ENCODE data around the gene BNC2. TPM values are rescaled to one million over a fixed set of nuclear protein-coding genes. Genes with fewer than 3 reads are reported as not detected.

The BNC2 gene
- total and polyA plus RNA-seq, 5 donors from 2014 or later, result not detected

GRCh38 chr9:16431666-16432392 is 438.6 kb downstream of the BNC2 start:
- Histone ChIP-seq H3K36me3 (ENCODE audit: control insufficient read depth, insufficient read depth, low read length) (no peaks in the 10 kb centered on the region), H3K4me1 (ENCODE audit: control insufficient read depth, insufficient read depth, low read length, poor library complexity, severe bottlenecking) (no peaks in the 10 kb centered on the region), H3K4me3 (ENCODE audit: low read depth, low read length) (no peak overlapping the region), H3K9me3 (ENCODE audit: control insufficient read depth in 2 of 2, low read length in 2 of 2) (peaks cover 0 to 2% of the 10 kb centered on the region in 2 experiments), H3K27me3 (ENCODE audit: control insufficient read depth, insufficient read depth, low read length) (no peaks in the 10 kb centered on the region), H3K27ac (ENCODE audit: insufficient read depth, low read length, poor library complexity, severe bottlenecking) (no peak overlapping the region)
- no peaks in the 10 kb centered on the region for H3K36me3 Mint-ChIP-seq
- no peak for DNase-seq
- no peaks in the 10 kb centered on the region for H3K4me1 Mint-ChIP-seq
- H3K27ac Mint-ChIP-seq, result no peak overlapping the region
- no peaks in the 10 kb centered on the region for H3K27me3 Mint-ChIP-seq
- H3K9me3 Mint-ChIP-seq, result peaks cover 0 to 9% (median 3%) of the 10 kb centered on the region in 7 donors
- ATAC-seq (ENCODE audit: low read depth in 2 of 2), result no peak
- H3K4me3 Mint-ChIP-seq, result no peak overlapping the region

- Mint-ChIP-seq H3K36me3 (no peaks in the 10 kb centered on the region), H3K4me3 (no peak overlapping the region), H3K27me3 (no peaks in the 10 kb centered on the region), H3K27ac (no peak overlapping the region), H3K4me1 (no peaks in the 10 kb centered on the region), H3K9me3 (peaks cover 0 to 7% (median under 1%) of the 10 kb centered on the region in 7 donors)
- Histone ChIP-seq H3K4me3 (ENCODE audit: low read depth, low read length) (no peak overlapping the region), H3K27me3 (ENCODE audit: control insufficient read depth, insufficient read depth, low read length) (no peaks in the 10 kb centered on the region), H3K36me3 (ENCODE audit: control insufficient read depth, insufficient read depth, low read length) (no peaks in the 10 kb centered on the region), H3K4me1 (ENCODE audit: control insufficient read depth, insufficient read depth, low read length, poor library complexity, severe bottlenecking) (no peaks in the 10 kb centered on the region), H3K9me3 (ENCODE audit: control insufficient read depth in 2 of 2, low read length in 2 of 2) (peaks cover 0 to 2% of the 10 kb centered on the region in 2 experiments), H3K27ac (ENCODE audit: insufficient read depth, low read length, poor library complexity, severe bottlenecking) (no peak overlapping the region)
- DNase-seq (no peak), ATAC-seq (ENCODE audit: low read depth in 2 of 2) (no peak)
Observed at GRCh38 chr9:16429671-16430070, 440.8 kb downstream of the BNC2 start.

- Histone ChIP-seq H3K9me3 (ENCODE audit: control insufficient read depth in 2 of 2, low read length in 2 of 2) (peaks cover 0 to 2% of the 10 kb centered on the region in 2 experiments), H3K4me3 (ENCODE audit: low read depth, low read length) (no peak overlapping the region), H3K4me1 (ENCODE audit: control insufficient read depth, insufficient read depth, low read length, poor library complexity, severe bottlenecking) (no peaks in the 10 kb centered on the region), H3K36me3 (ENCODE audit: control insufficient read depth, insufficient read depth, low read length) (no peaks in the 10 kb centered on the region), H3K27ac (ENCODE audit: insufficient read depth, low read length, poor library complexity, severe bottlenecking) (no peak overlapping the region), H3K27me3 (ENCODE audit: control insufficient read depth, insufficient read depth, low read length) (no peaks in the 10 kb centered on the region)
- no peaks in the 10 kb centered on the region for H3K27me3 Mint-ChIP-seq
- H3K4me1 Mint-ChIP-seq, result no peaks in the 10 kb centered on the region
- no peaks in the 10 kb centered on the region for H3K36me3 Mint-ChIP-seq
- no peak overlapping the region for H3K27ac Mint-ChIP-seq
- no peak for ATAC-seq (ENCODE audit: low read depth in 2 of 2)
- no peak for DNase-seq
- H3K9me3 Mint-ChIP-seq, result peaks cover 0 to 7% (median 0%) of the 10 kb centered on the region in 7 donors
- no peak overlapping the region for H3K4me3 Mint-ChIP-seq
Observed at GRCh38 chr9:16427873-16428427, 442.5 kb downstream of the BNC2 start.

GRCh38 chr9:16426716-16427115 is 443.8 kb downstream of the BNC2 start:
- ATAC-seq (ENCODE audit: low read depth in 2 of 2) (no peak), DNase-seq (no peak)
- H3K27me3 ChIP-seq (ENCODE audit: control insufficient read depth, insufficient read depth, low read length), result no peaks in the 10 kb centered on the region
- H3K9me3 ChIP-seq (ENCODE audit: control insufficient read depth in 2 of 2, low read length in 2 of 2), result peaks cover 0 to 2% of the 10 kb centered on the region in 2 experiments
- H3K36me3 Mint-ChIP-seq, result no peaks in the 10 kb centered on the region
- no peaks in the 10 kb centered on the region for H3K4me1 Mint-ChIP-seq
- peaks cover 0 to 3% (median 1%) of the 10 kb centered on the region in 7 donors for H3K9me3 Mint-ChIP-seq
- no peak overlapping the region for H3K27ac Mint-ChIP-seq
- no peaks in the 10 kb centered on the region for H3K27me3 Mint-ChIP-seq
- no peak overlapping the region for H3K27ac ChIP-seq (ENCODE audit: insufficient read depth, low read length, poor library complexity, severe bottlenecking)
- no peaks in the 10 kb centered on the region for H3K36me3 ChIP-seq (ENCODE audit: control insufficient read depth, insufficient read depth, low read length)
- H3K4me3 Mint-ChIP-seq, result no peak overlapping the region
- H3K4me1 ChIP-seq (ENCODE audit: control insufficient read depth, insufficient read depth, low read length, poor library complexity, severe bottlenecking), result no peaks in the 10 kb centered on the region
- no peak overlapping the region for H3K4me3 ChIP-seq (ENCODE audit: low read depth, low read length)

GRCh38 chr9:16425562-16426231 is 444.8 kb downstream of the BNC2 start:
- peaks cover 0 to 2% of the 10 kb centered on the region in 2 experiments for H3K9me3 ChIP-seq (ENCODE audit: control insufficient read depth in 2 of 2, low read length in 2 of 2)
- no peaks in the 10 kb centered on the region for H3K27me3 ChIP-seq (ENCODE audit: control insufficient read depth, insufficient read depth, low read length)
- H3K27ac ChIP-seq (ENCODE audit: insufficient read depth, low read length, poor library complexity, severe bottlenecking), result no peak overlapping the region
- H3K27me3 Mint-ChIP-seq, result no peaks in the 10 kb centered on the region
- H3K4me3 ChIP-seq (ENCODE audit: low read depth, low read length), result no peak overlapping the region
- H3K4me3 Mint-ChIP-seq, result no peak overlapping the region
- no peak overlapping the region for H3K27ac Mint-ChIP-seq
- no peaks in the 10 kb centered on the region for H3K36me3 Mint-ChIP-seq
- H3K9me3 Mint-ChIP-seq, result peaks cover 0 to 3% (median under 1%) of the 10 kb centered on the region in 7 donors
- H3K4me1 Mint-ChIP-seq, result no peaks in the 10 kb centered on the region
- no peak for ATAC-seq (ENCODE audit: low read depth in 2 of 2)
- no peaks in the 10 kb centered on the region for H3K4me1 ChIP-seq (ENCODE audit: control insufficient read depth, insufficient read depth, low read length, poor library complexity, severe bottlenecking)
- DNase-seq, result no peak
- H3K36me3 ChIP-seq (ENCODE audit: control insufficient read depth, insufficient read depth, low read length), result no peaks in the 10 kb centered on the region

- Mint-ChIP-seq H3K27me3 (no peaks in the 10 kb centered on the region), H3K4me3 (no peak overlapping the region), H3K4me1 (no peaks in the 10 kb centered on the region), H3K27ac (no peak overlapping the region), H3K36me3 (no peaks in the 10 kb centered on the region), H3K9me3 (peaks cover 0 to 8% (median 0%) of the 10 kb centered on the region in 7 donors)
- DNase-seq, result no peak
- Histone ChIP-seq H3K36me3 (ENCODE audit: control insufficient read depth, insufficient read depth, low read length) (no peaks in the 10 kb centered on the region), H3K4me3 (ENCODE audit: low read depth, low read length) (no peak overlapping the region), H3K27ac (ENCODE audit: insufficient read depth, low read length, poor library complexity, severe bottlenecking) (no peak overlapping the region), H3K27me3 (ENCODE audit: control insufficient read depth, insufficient read depth, low read length) (no peaks in the 10 kb centered on the region), H3K9me3 (ENCODE audit: control insufficient read depth in 2 of 2, low read length in 2 of 2) (no peaks in the 10 kb centered on the region), H3K4me1 (ENCODE audit: control insufficient read depth, insufficient read depth, low read length, poor library complexity, severe bottlenecking) (no peaks in the 10 kb centered on the region)
- no peak for ATAC-seq (ENCODE audit: low read depth in 2 of 2)
Observed at GRCh38 chr9:16422114-16422513, 448.4 kb downstream of the BNC2 start.

- H3K27me3 ChIP-seq (ENCODE audit: control insufficient read depth, insufficient read depth, low read length), result no peaks in the 10 kb centered on the region
- no peak for ATAC-seq (ENCODE audit: low read depth in 2 of 2)
- H3K27ac Mint-ChIP-seq, result no peak overlapping the region
Observed at GRCh38 chr9:16421532-16421931, 448.9 kb downstream of the BNC2 start.

More at GRCh38 chr9:16421532-16421931, 448.9 kb downstream of the BNC2 start:
- H3K4me1 ChIP-seq (ENCODE audit: control insufficient read depth, insufficient read depth, low read length, poor library complexity, severe bottlenecking), result no peaks in the 10 kb centered on the region
- DNase-seq, result no peak
- H3K36me3 Mint-ChIP-seq, result no peaks in the 10 kb centered on the region
- H3K4me1 Mint-ChIP-seq, result no peaks in the 10 kb centered on the region
- no peaks in the 10 kb centered on the region for H3K9me3 ChIP-seq (ENCODE audit: control insufficient read depth in 2 of 2, low read length in 2 of 2)
- H3K36me3 ChIP-seq (ENCODE audit: control insufficient read depth, insufficient read depth, low read length), result no peaks in the 10 kb centered on the region
- no peaks in the 10 kb centered on the region for H3K27me3 Mint-ChIP-seq
- H3K27ac ChIP-seq (ENCODE audit: insufficient read depth, low read length, poor library complexity, severe bottlenecking), result no peak overlapping the region
- H3K4me3 Mint-ChIP-seq, result no peak overlapping the region
- no peak overlapping the region for H3K4me3 ChIP-seq (ENCODE audit: low read depth, low read length)
- H3K9me3 Mint-ChIP-seq, result peaks cover 0 to 8% (median 0%) of the 10 kb centered on the region in 7 donors
